CD14-positive monocyte (primary cell): ENCODE results near the gene P4HA2. TPM values are rescaled to one million over a fixed set of nuclear protein-coding genes. Genes with fewer than 3 reads are reported as not detected.

Experiments
- DNase-seq, 3 donors: peaks; one replicate each; pipeline ENCODE4 v3.0.0-alpha.2; 2011 to 2022
- H2AFZ ChIP-seq: 2 replicates; pipeline ENCODE4 v1.6.0; 2012; ENCODE audit warnings: mild to moderate bottlenecking, low read depth, low read length, inconsistent platforms; ENCODE audit not compliant: insufficient read depth, poor library complexity, severe bottlenecking
- H3K27ac ChIP-seq, 2 donors: 1 replicate in 1 of 2; 2 replicates in 1 of 2; pipeline ENCODE4 v1.5.1; 2012 to 2013; ENCODE audit warnings: low read length in 2 of 2, control low read depth in 1 of 2, inconsistent platforms in 1 of 2, low read depth in 1 of 2, mild to moderate bottlenecking in 1 of 2
- H3K27me3 ChIP-seq, 2 donors: one replicate each; pipeline versions ENCODE4 v1.6.0 to v1.6.1; 2011 to 2013; ENCODE audit warnings: low read length in 2 of 2; ENCODE audit not compliant: control insufficient read depth in 2 of 2, insufficient read depth in 2 of 2
- H3K36me3 ChIP-seq, 2 donors: replicated peaks in 1 of 2; 1 replicate in 1 of 2; 2 replicates in 1 of 2; pipeline versions ENCODE4 v1.5.1 to v1.6.1; 2012 to 2013; ENCODE audit warnings: low read length in 2 of 2, control low read depth in 1 of 2, inconsistent platforms in 1 of 2, mild to moderate bottlenecking in 1 of 2; ENCODE audit not compliant: insufficient read depth in 2 of 2, control insufficient read depth in 1 of 2
- H3K4me1 ChIP-seq, 2 donors: 1 replicate in 1 of 2; 2 replicates in 1 of 2; pipeline versions ENCODE4 v1.5.1 to v1.6.1; 2012 to 2013; ENCODE audit warnings: low read length in 2 of 2, control low read depth in 1 of 2, inconsistent platforms in 1 of 2, mild to moderate bottlenecking in 1 of 2, moderate library complexity in 1 of 2; ENCODE audit not compliant: insufficient read depth in 2 of 2, control insufficient read depth in 1 of 2
- H3K4me2 ChIP-seq: replicated peaks from 2 replicates; pipeline ENCODE3; 2012; ENCODE audit warnings: low read length, moderate library complexity, mild to moderate bottlenecking; ENCODE audit not compliant: poor library complexity, severe bottlenecking; ENCODE audit errors: extremely low read depth
- H3K4me3 ChIP-seq, 3 experiments: fragments of 200-600 bp in 1 of 3; sonication (generic) in 1 of 3; replicated peaks in 1 of 3; 1 replicate in 2 of 3; 2 replicates in 1 of 3; pipeline ENCODE4 v1.5.1; 2011 to 2013; ENCODE audit warnings: low read length in 3 of 3, mild to moderate bottlenecking in 3 of 3, control low read depth in 2 of 3, low read depth in 2 of 3, inconsistent platforms in 1 of 3, moderate library complexity in 1 of 3
- H3K79me2 ChIP-seq: 2 replicates; pipeline ENCODE4 v1.6.0; 2012; ENCODE audit warnings: mild to moderate bottlenecking, control low read depth, inconsistent platforms, low read length, moderate library complexity; ENCODE audit not compliant: insufficient read depth
- H3K9ac ChIP-seq: 2 replicates; pipeline ENCODE4 v1.6.0; 2017; ENCODE audit warnings: low read length, mild to moderate bottlenecking; ENCODE audit not compliant: insufficient read depth, poor library complexity, severe bottlenecking
- H3K9me3 ChIP-seq, 2 donors: replicated peaks in 1 of 2; 1 replicate in 1 of 2; 2 replicates in 1 of 2; pipeline versions ENCODE4 v1.5.1 to v1.6.1; 2012 to 2013; ENCODE audit warnings: low read length in 2 of 2, control low read depth in 1 of 2; ENCODE audit not compliant: control insufficient read depth in 1 of 2, insufficient read depth in 1 of 2
- H4K20me1 ChIP-seq: 2 replicates; pipeline ENCODE4 v1.6.0; 2012; ENCODE audit warnings: mild to moderate bottlenecking, low read length, control low read depth, moderate library complexity; ENCODE audit not compliant: insufficient read depth
- H3K27ac Mint-ChIP-seq, 7 donors: one replicate each; pipeline ENCODE4 v1.8.0; 2020; ENCODE audit warnings: mild to moderate bottlenecking in 7 of 7, mixed read lengths in 7 of 7, moderate library complexity in 6 of 7, inconsistent platforms in 2 of 7
- H3K27me3 Mint-ChIP-seq, 3 donors: one replicate each; pipeline ENCODE4 v1.8.0; 2021 to 2022; ENCODE audit warnings: low read depth in 3 of 3, mild to moderate bottlenecking in 3 of 3, mixed read lengths in 3 of 3, moderate library complexity in 3 of 3, inconsistent platforms in 1 of 3
- H3K36me3 Mint-ChIP-seq, 2 donors: one replicate each; pipeline ENCODE4 v1.8.0; 2020; ENCODE audit warnings: mixed read lengths in 2 of 2, inconsistent platforms in 1 of 2, mild to moderate bottlenecking in 1 of 2
- H3K4me1 Mint-ChIP-seq: one replicate; pipeline ENCODE4 v1.8.0; 2020; ENCODE audit warnings: mild to moderate bottlenecking, mixed read lengths
- H3K4me3 Mint-ChIP-seq, 2 donors: one replicate each; pipeline ENCODE4 v1.8.0; 2020; ENCODE audit warnings: mild to moderate bottlenecking in 2 of 2, mixed read lengths in 2 of 2, moderate library complexity in 1 of 2
- H3K9me3 Mint-ChIP-seq, 7 donors: one replicate each; pipeline ENCODE4 v1.8.0; 2020 to 2022; ENCODE audit warnings: mixed read lengths in 7 of 7, mild to moderate bottlenecking in 6 of 7, moderate library complexity in 6 of 7, inconsistent platforms in 2 of 7
- CTCF ChIP-seq: fragments of 200-600 bp; IDR thresholded peaks from one replicate; pipeline ENCODE4 v1.8.0; 2022; ENCODE audit warnings: antibody characterized with exemption, mild to moderate bottlenecking
- WGBS: methylation state at CpG from one replicate; pipeline ENCODE4 v1.1.5; 2013; ENCODE audit warnings: missing lambda C conversion rate; ENCODE audit not compliant: insufficient coverage; 5-methylcytosine and 5-hydroxymethylcytosine counted together
- intact Hi-C, 2 donors: fragments of 100-400 bp; cut with micrococcal nuclease; formaldehyde crosslinking; loops; one replicate each; pipeline versions ENCODE4 v1.15.0 to v1.15.1; 2023
- polyA plus RNA-seq, 3 donors: library from polyadenylated mRNA; depleted of rRNA in 1 of 3; unstranded in 2 of 3; stranded (reverse) in 1 of 3; fragments of 300-500 nt in 2 of 3; fragments of >200 nt in 1 of 3; fragmentation: Illumina TruSeq in 2 of 3; gene quantifications; 1 replicate in 2 of 3; 2 replicates in 1 of 3; pipeline ENCODE4 v1.2.3, GENCODE V29; 2012 to 2021

P4HA2 gene
- polyA plus RNA-seq, 3 donors, result 0.12 to 0.99 (median 0.45) TPM

- peaks cover 8 to 17% of the 10 kb centered on the region in 2 donors for H3K27me3 ChIP-seq
- H3K27me3 Mint-ChIP-seq, result peaks cover 26 to 30% (median 27%) of the 10 kb centered on the region in 3 donors
- H3K27ac ChIP-seq, result no peak overlapping the region
- no peaks in the 10 kb centered on the region for H4K20me1 ChIP-seq
- no peak overlapping the region for H3K9ac ChIP-seq
- no peak overlapping the region for H3K4me3 Mint-ChIP-seq
- H3K4me1 Mint-ChIP-seq, result peaks cover 7% of the 10 kb centered on the region
- H3K9me3 Mint-ChIP-seq, result peaks cover 0 to 3% (median 0%) of the 10 kb centered on the region in 7 donors
- no peak overlapping the region for H3K4me3 ChIP-seq
- no peak for DNase-seq
- no peaks in the 10 kb centered on the region for H3K36me3 Mint-ChIP-seq
- TF ChIP-seq CTCF, result no peak
- intact Hi-C loops, result no loop called here
- H3K4me2 ChIP-seq, result no peak overlapping the region
- 93% methylated on average over 2 of the region's 2 CpGs for WGBS
- no peaks in the 10 kb centered on the region for H3K36me3 ChIP-seq
- peaks cover 9 to 10% of the 10 kb centered on the region in 2 donors for H3K4me1 ChIP-seq
- H2AFZ ChIP-seq, result no peak overlapping the region
- no peaks in the 10 kb centered on the region for H3K9me3 ChIP-seq
- H3K79me2 ChIP-seq, result no peaks in the 10 kb centered on the region
- H3K27ac Mint-ChIP-seq, result no peak overlapping the region
Measured at GRCh38 chr5:132223861-132224260, 3.8 kb downstream of the P4HA2 start.

- Histone ChIP-seq H3K9me3 (no peaks in the 10 kb centered on the region), H3K4me1 (peaks cover 4 to 5% of the 10 kb centered on the region in 2 donors), H3K36me3 (no peaks in the 10 kb centered on the region), H3K4me2 (no peak overlapping the region), H3K9ac (no peak overlapping the region), H4K20me1 (no peaks in the 10 kb centered on the region), H3K27ac (no peak overlapping the region), H3K27me3 (peaks cover 8 to 9% of the 10 kb centered on the region in 2 donors), H3K4me3 (no peak overlapping the region), H2AFZ (no peak overlapping the region), H3K79me2 (no peaks in the 10 kb centered on the region)
- peaks cover 0 to 3% (median 0%) of the 10 kb centered on the region in 7 donors for H3K9me3 Mint-ChIP-seq
- peaks cover 7% of the 10 kb centered on the region for H3K4me1 Mint-ChIP-seq
- no peak overlapping the region for H3K27ac Mint-ChIP-seq
- 100% methylated on average over 1 of the region's 3 CpGs for WGBS
- no peak for TF ChIP-seq CTCF
- DNase-seq, result no peak
- peaks cover 17 to 24% (median 22%) of the 10 kb centered on the region in 3 donors for H3K27me3 Mint-ChIP-seq
- no peaks in the 10 kb centered on the region for H3K36me3 Mint-ChIP-seq
- intact Hi-C loops, result no loop called here
- no peak overlapping the region for H3K4me3 Mint-ChIP-seq
Measured at GRCh38 chr5:132222649-132223038, 5.0 kb downstream of the P4HA2 start.
